Kidney epithelial cell (primary cell): Measurements from ENCODE around the gene TMEM156. TPM values are rescaled to one million over a fixed set of nuclear protein-coding genes. Genes with fewer than 3 reads are reported as not detected.

Experiments
- DNase-seq: peaks from one replicate; pipeline ENCODE4 v3.0.0-alpha.2; 2010; ENCODE audit warnings: low read depth
- H3K27me3 ChIP-seq: 2 replicates; pipeline ENCODE4 v1.6.0; 2011; ENCODE audit warnings: low read length; ENCODE audit not compliant: control insufficient read depth, insufficient read depth
- H3K36me3 ChIP-seq: 2 replicates; pipeline ENCODE4 v1.5.1; 2011; ENCODE audit warnings: low read length; ENCODE audit not compliant: control insufficient read depth, insufficient read depth
- H3K4me3 ChIP-seq: 2 replicates; pipeline ENCODE4 v1.5.1; 2011; ENCODE audit warnings: low read depth, mild to moderate bottlenecking, control low read depth, low read length
- CTCF ChIP-seq: IDR thresholded peaks from 2 replicates; pipeline ENCODE4 v1.5.1; 2011; ENCODE audit warnings: mild to moderate bottlenecking, moderate library complexity, low read length, control low read depth, inconsistent platforms; ENCODE audit not compliant: insufficient read depth, poor library complexity, severe bottlenecking
- total RNA-seq: library from RNA; depleted of rRNA; stranded (reverse); fragments of >200 nt; gene quantifications from 2 replicates; pipeline ENCODE4 v1.2.3, GENCODE V29; 2015

Gene TMEM156
- total RNA-seq, 1 donor from 2014 or later: 2.0 TPM

- no peak overlapping the region for H3K4me3 ChIP-seq
- H3K36me3 ChIP-seq: no peaks in the 10 kb centered on the region
- no peaks in the 10 kb centered on the region for H3K27me3 ChIP-seq
- no peak for TF ChIP-seq CTCF
- DNase-seq: peak; percentile 21
Observed at GRCh38 chr4:38923746-38924145, 108.5 kb downstream of the TMEM156 start.

GRCh38 chr4:38921151-38921550 is 111.1 kb downstream of the TMEM156 start:
- Histone ChIP-seq H3K36me3 (no peaks in the 10 kb centered on the region), H3K27me3 (no peaks in the 10 kb centered on the region), H3K4me3 (no peak overlapping the region)
- no peak for TF ChIP-seq CTCF
- no peak for DNase-seq

GRCh38 chr4:38920677-38921076 is 111.5 kb downstream of the TMEM156 start:
- H3K4me3 ChIP-seq: no peak overlapping the region
- H3K27me3 ChIP-seq: no peaks in the 10 kb centered on the region
- H3K36me3 ChIP-seq: no peaks in the 10 kb centered on the region
- no peak for DNase-seq
- no peak for TF ChIP-seq CTCF

GRCh38 chr4:38920186-38920585 is 112.0 kb downstream of the TMEM156 start:
- Histone ChIP-seq H3K27me3 (no peaks in the 10 kb centered on the region), H3K4me3 (no peak overlapping the region), H3K36me3 (no peaks in the 10 kb centered on the region)
- DNase-seq: no peak
- no peak for TF ChIP-seq CTCF

- Histone ChIP-seq H3K36me3 (peaks cover 2% of the 10 kb centered on the region), H3K27me3 (no peaks in the 10 kb centered on the region), H3K4me3 (no peak overlapping the region)
- DNase-seq: no peak
- no peak for TF ChIP-seq CTCF
Observed at GRCh38 chr4:38919494-38919893, 112.7 kb downstream of the TMEM156 start.

GRCh38 chr4:38917481-38918025 is 114.7 kb downstream of the TMEM156 start:
- H3K36me3 ChIP-seq: peaks cover 2% of the 10 kb centered on the region
- no peak for DNase-seq
- H3K4me3 ChIP-seq: no peak overlapping the region
- H3K27me3 ChIP-seq: no peaks in the 10 kb centered on the region
- no peak for TF ChIP-seq CTCF
